HepG2 (cell line): ENCODE data around the gene RAB36. TPM values are rescaled to one million over a fixed set of nuclear protein-coding genes. Genes with fewer than 3 reads are reported as not detected.

Source experiments
- ATAC-seq: fragments of 200-7000 bp; cut with Tn5 transposase; 3 replicates; pipeline ENCODE4 v1.9.1; 2020; ENCODE audit warnings: mild to moderate bottlenecking, moderate library complexity
- BruUV-seq: library from RNA; stranded (reverse); fragments of 400-500 nt; replicated peaks from 2 replicates; lab custom pipeline; 2021; lab: Mats Ljungman, UMichigan
- CTCF ChIA-PET: fragments of 300-600 bp; formaldehyde crosslinking; extraction: SDS; loops from one replicate; lab custom pipeline; 2021; ENCODE audit warnings: low total read pairs, inconsistent platforms, low intra/inter-chr PET ratio; lab: Yijun Ruan, JAX
- POLR2A ChIA-PET: fragments of 350-600 bp; sonication (Branson Sonifier 250); formaldehyde crosslinking; loops from one replicate; lab custom pipeline; 2020; ENCODE audit warnings: antibody characterized with exemption, inconsistent platforms; lab: Yijun Ruan, JAX
- DNase-seq: peaks from one replicate; pipeline ENCODE4 v3.0.0-alpha.2; 2015; ENCODE audit warnings: low spot score
- FAIRE-seq: peaks from 3 replicates; lab custom pipeline; 2011; peaks lifted over from hg19 to GRCh38; lab: Jason Lieb, UNC
- H2AFZ ChIP-seq: one replicate; pipeline ENCODE4 v1.6.1; 2011; ENCODE audit warnings: low read length, inconsistent platforms
- H3K27ac ChIP-seq: fragments of 300-600 bp; 3 replicates; pipeline ENCODE4 v1.8.0; 2011; ENCODE audit warnings: mixed run types, mild to moderate bottlenecking, mixed read lengths, low read length, inconsistent platforms; ENCODE audit not compliant: insufficient read depth; ENCODE audit errors: extremely low read length
- H3K27me3 ChIP-seq, 2 experiments: fragments of 200-600 bp in 1 of 2; 2 replicates in 1 of 2; 3 replicates in 1 of 2; pipeline versions ENCODE4 v1.6.0 to v1.8.0; 2011; ENCODE audit warnings: low read length in 2 of 2, mild to moderate bottlenecking in 2 of 2, moderate library complexity in 2 of 2, inconsistent platforms in 1 of 2; ENCODE audit not compliant: insufficient read depth in 2 of 2, control insufficient read depth in 1 of 2
- H3K36me3 ChIP-seq, 2 experiments: fragments of 200-600 bp in 1 of 2; replicated peaks in 1 of 2; 2 replicates in 1 of 2; 3 replicates in 1 of 2; pipeline versions ENCODE4 v1.5.1 to v1.8.0; 2011; ENCODE audit warnings: low read length in 2 of 2, inconsistent platforms in 1 of 2; ENCODE audit not compliant: insufficient read depth in 2 of 2, control insufficient read depth in 1 of 2
- H3K4me1 ChIP-seq: 2 replicates; pipeline ENCODE4 v1.5.1; 2012; ENCODE audit warnings: low read length, inconsistent platforms; ENCODE audit not compliant: insufficient read depth
- H3K4me2 ChIP-seq: 2 replicates; pipeline ENCODE4 v1.6.0; 2011; ENCODE audit warnings: low read depth, low read length, inconsistent platforms
- H3K4me3 ChIP-seq, 3 experiments: fragments of 200-600 bp in 1 of 3; sonication (generic), shearing (Covaris generic) in 1 of 3; replicated peaks in 1 of 3; 2 replicates each; pipeline ENCODE4 v1.5.1; 2011 to 2016; ENCODE audit warnings: low read length in 3 of 3, inconsistent platforms in 2 of 3, low read depth in 2 of 3, mild to moderate bottlenecking in 2 of 3, control low read depth in 1 of 3, mixed read lengths in 1 of 3; ENCODE audit not compliant: insufficient read depth in 1 of 3
- H3K79me2 ChIP-seq: one replicate; pipeline ENCODE4 v1.6.1; 2011; ENCODE audit warnings: low read length, inconsistent platforms; ENCODE audit not compliant: insufficient read depth
- H3K9ac ChIP-seq: 2 replicates; pipeline ENCODE4 v1.6.0; 2011; ENCODE audit warnings: mild to moderate bottlenecking, low read depth, low read length, inconsistent platforms; ENCODE audit not compliant: insufficient read depth
- H3K9me3 ChIP-seq: 2 replicates; pipeline ENCODE4 v1.5.1; 2012; ENCODE audit warnings: mild to moderate bottlenecking, low read length
- H4K20me1 ChIP-seq: 2 replicates; pipeline ENCODE4 v1.6.0; 2011; ENCODE audit warnings: inconsistent platforms, mild to moderate bottlenecking, low read length, moderate library complexity; ENCODE audit not compliant: insufficient read depth
- ZNF160 ChIP-seq: sonication (generic); formaldehyde crosslinking; IDR thresholded peaks from 2 replicates; pipeline ENCODE4 v1.8.0; 2022; ENCODE audit warnings: mild to moderate bottlenecking, inconsistent platforms, missing genetic modification reagents
- WGBS: methylation state at CpG from one replicate; pipeline ENCODE4 v1.1.6; 2017; ENCODE audit warnings: low lambda C conversion rate; 5-methylcytosine and 5-hydroxymethylcytosine counted together
- in situ Hi-C: cut with HindIII; loops from 2 replicates; pipeline ENCODE4 v1.10.0; 2017; ENCODE audit warnings: low pct_unique_long_range_greater_than_20kb; ENCODE audit not compliant: extremely low pct_ligation_motif_present
- intact Hi-C: fragments of 100-400 bp; cut with micrococcal nuclease; formaldehyde crosslinking; loops from one replicate; pipeline ENCODE4 v1.10.0; 2022; ENCODE audit not compliant: unreplicated experiment
- polyA plus RNA-seq, 8 experiments: library from polyadenylated mRNA; depleted of rRNA in 3 of 8; stranded (reverse) in 7 of 8; unstranded in 1 of 8; fragments of >200 nt; fragmentation: Illumina TruSeq in 4 of 8; extraction: Trizol in 4 of 8; gene quantifications; 2 replicates each; pipeline versions ENCODE4 v1.2.1 to v1.2.3, GENCODE V29; 2011 to 2016; ENCODE audit warnings: low read depth in 4 of 8, missing spikeins in 1 of 8, mixed read lengths in 1 of 8; ENCODE audit not compliant: insufficient read depth in 1 of 8
- total RNA-seq, 5 experiments: library from RNA; depleted of rRNA; stranded (reverse); fragments of >200 nt; fragmentation: Illumina TruSeq; extraction: Trizol; gene quantifications; 2 replicates each; pipeline ENCODE4 v1.2.3, GENCODE V29; 2016; ENCODE audit warnings: low read depth in 1 of 5
- TF ChIP-seq, protein P1 (sequence below): IDR thresholded peaks from 2 replicates; pipeline ENCODE4 v1.6.1; 2016; ENCODE audit warnings: low read depth, missing genetic modification reagents, missing compliant biosample characterization

The RAB36 gene
- total and polyA plus RNA-seq, 2 of the 13 experiments (the other 11 are each of a cell fraction or from before 2014, with no cell fraction given), result 0.24 to 0.86 TPM

DNA sequence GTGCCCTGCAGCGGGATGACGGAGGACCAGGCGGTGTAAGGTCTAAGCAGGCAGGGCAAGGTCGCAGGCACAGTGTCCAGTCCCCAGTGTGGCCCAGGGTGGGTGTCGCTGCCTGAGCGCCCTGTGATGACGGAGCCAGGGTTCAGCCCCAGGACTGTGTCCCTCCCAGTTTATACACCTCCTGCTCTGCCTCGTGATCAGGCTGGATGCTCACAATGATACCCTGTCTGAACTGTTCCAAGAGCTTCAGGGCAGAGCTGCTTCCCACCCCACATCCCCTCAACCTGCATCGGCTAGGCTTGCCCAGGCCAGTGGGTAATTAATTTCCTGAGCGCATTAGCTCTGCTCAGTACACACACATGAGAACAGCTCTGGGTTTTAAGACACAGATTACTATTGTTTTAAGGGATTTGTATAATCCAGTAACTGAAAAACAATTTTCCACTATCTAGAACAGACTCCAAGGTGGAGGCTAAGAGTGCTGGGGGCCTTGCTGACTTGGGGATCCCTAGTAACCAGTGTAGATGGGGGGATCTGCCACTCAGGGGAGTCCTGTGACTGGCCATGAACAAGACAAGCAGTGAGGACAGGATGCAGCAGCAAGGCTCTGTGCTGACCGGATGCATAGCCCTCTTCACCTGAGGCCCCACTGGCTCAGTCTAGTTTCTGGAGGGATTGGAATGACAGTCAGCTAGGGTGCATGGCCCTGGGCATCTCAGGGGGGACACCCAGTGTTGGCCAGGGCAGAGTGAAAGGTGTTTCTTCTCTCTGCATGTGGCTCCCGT lies 40.9 kb upstream of the RAB36 start:
- CTCF ChIA-PET, result no interaction called here
- Histone ChIP-seq H3K4me2 (no peak overlapping the region), H4K20me1 (no peaks in the 10 kb centered on the region), H3K27ac (no peak overlapping the region), H3K9me3 (no peaks in the 10 kb centered on the region), H3K4me1 (peaks cover 10% of the 10 kb centered on the region; the same call in 1 of the 2 replicates), H3K27me3 (no peaks in the 10 kb centered on the region), H3K4me3 (no peak overlapping the region), H3K36me3 (peaks cover 7 to 13% of the 10 kb centered on the region in 2 experiments; a peak in 4 of 5 replicates), H3K9ac (no peak overlapping the region), H3K79me2 (no peaks in the 10 kb centered on the region), H2AFZ (no peak overlapping the region)
- FAIRE-seq (no peak), ATAC-seq (no peak), DNase-seq (no peak)
- in situ Hi-C loops (no loop called here), intact Hi-C loops (no loop called here)
- POLR2A ChIA-PET, result no interaction called here
- no TSS peak for BruUV-seq
- 97% methylated on average over 6 of the region's 12 CpGs for WGBS
- TF ChIP-seq, protein P1, sequence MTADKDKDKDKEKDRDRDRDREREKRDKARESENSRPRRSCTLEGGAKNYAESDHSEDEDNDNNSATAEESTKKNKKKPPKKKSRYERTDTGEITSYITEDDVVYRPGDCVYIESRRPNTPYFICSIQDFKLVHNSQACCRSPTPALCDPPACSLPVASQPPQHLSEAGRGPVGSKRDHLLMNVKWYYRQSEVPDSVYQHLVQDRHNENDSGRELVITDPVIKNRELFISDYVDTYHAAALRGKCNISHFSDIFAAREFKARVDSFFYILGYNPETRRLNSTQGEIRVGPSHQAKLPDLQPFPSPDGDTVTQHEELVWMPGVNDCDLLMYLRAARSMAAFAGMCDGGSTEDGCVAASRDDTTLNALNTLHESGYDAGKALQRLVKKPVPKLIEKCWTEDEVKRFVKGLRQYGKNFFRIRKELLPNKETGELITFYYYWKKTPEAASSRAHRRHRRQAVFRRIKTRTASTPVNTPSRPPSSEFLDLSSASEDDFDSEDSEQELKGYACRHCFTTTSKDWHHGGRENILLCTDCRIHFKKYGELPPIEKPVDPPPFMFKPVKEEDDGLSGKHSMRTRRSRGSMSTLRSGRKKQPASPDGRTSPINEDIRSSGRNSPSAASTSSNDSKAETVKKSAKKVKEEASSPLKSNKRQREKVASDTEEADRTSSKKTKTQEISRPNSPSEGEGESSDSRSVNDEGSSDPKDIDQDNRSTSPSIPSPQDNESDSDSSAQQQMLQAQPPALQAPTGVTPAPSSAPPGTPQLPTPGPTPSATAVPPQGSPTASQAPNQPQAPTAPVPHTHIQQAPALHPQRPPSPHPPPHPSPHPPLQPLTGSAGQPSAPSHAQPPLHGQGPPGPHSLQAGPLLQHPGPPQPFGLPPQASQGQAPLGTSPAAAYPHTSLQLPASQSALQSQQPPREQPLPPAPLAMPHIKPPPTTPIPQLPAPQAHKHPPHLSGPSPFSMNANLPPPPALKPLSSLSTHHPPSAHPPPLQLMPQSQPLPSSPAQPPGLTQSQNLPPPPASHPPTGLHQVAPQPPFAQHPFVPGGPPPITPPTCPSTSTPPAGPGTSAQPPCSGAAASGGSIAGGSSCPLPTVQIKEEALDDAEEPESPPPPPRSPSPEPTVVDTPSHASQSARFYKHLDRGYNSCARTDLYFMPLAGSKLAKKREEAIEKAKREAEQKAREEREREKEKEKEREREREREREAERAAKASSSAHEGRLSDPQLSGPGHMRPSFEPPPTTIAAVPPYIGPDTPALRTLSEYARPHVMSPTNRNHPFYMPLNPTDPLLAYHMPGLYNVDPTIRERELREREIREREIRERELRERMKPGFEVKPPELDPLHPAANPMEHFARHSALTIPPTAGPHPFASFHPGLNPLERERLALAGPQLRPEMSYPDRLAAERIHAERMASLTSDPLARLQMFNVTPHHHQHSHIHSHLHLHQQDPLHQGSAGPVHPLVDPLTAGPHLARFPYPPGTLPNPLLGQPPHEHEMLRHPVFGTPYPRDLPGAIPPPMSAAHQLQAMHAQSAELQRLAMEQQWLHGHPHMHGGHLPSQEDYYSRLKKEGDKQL (CRISPR knock-in tag), result no peak
- TF ChIP-seq ZNF160 (CRISPR knock-in tag), result no peak
